Right atrium auricular region (tissue), 2 donors: Measurements from ENCODE around the gene SVIL. TPM values are rescaled to one million over a fixed set of nuclear protein-coding genes. Genes with fewer than 3 reads are reported as not detected.
"Not testable (repeated sequence)": the region's sequence is repeated elsewhere in the genome, so short reads cannot be mapped to it uniquely, and the experiment has no call there.

Source experiments
- DNase-seq: peaks from one replicate; pipeline ENCODE4 v3.0.0-alpha.2; 2019; ENCODE audit warnings: low spot score
- H3K27ac ChIP-seq, 2 donors: fragments of 200-600 bp; sonication (generic); 1 replicate in 1 of 2; 2 replicates in 1 of 2; pipeline ENCODE4 v1.5.1; 2016 to 2019
- H3K27me3 ChIP-seq, 2 donors: fragments of 200-600 bp; sonication (generic); one replicate each; pipeline versions ENCODE4 v1.5.1 to v1.6.0; 2017 to 2019
- H3K36me3 ChIP-seq: fragments of 200-600 bp; sonication (generic); one replicate; pipeline ENCODE4 v1.5.1; 2016
- H3K4me1 ChIP-seq, 2 donors: fragments of 200-600 bp; sonication (generic); one replicate each; pipeline versions ENCODE4 v1.5.1 to v1.6.0; 2017 to 2019
- H3K4me3 ChIP-seq, 2 donors: fragments of 200-600 bp; sonication (generic); 1 replicate in 1 of 2; 2 replicates in 1 of 2; pipeline ENCODE4 v1.5.1; 2017 to 2019; ENCODE audit warnings: mild to moderate bottlenecking in 1 of 2, moderate library complexity in 1 of 2
- H3K9me3 ChIP-seq, 2 donors: fragments of 200-600 bp; sonication (generic); one replicate each; pipeline ENCODE4 v1.5.1; 2019
- CTCF ChIP-seq, 2 donors: fragments of 200-600 bp; sonication (generic); IDR thresholded peaks; one replicate each; pipeline ENCODE4 v1.5.1; 2019; ENCODE audit warnings: antibody characterized with exemption in 2 of 2
- total RNA-seq, 2 donors: library from RNA; depleted of rRNA; stranded (reverse); fragments of >200 nt; gene quantifications; one replicate each; pipeline ENCODE4 v1.1.0, GENCODE V29; 2016

SVIL gene
- total RNA-seq, 2 donors from 2014 or later, result 260 to 340 TPM

- peak; percentile 86 to 88 for TF ChIP-seq CTCF (IDR thresholded peaks at IDR 0.05)
- H3K4me1 ChIP-seq, result peaks cover 0 to 17% of the 10 kb centered on the region in 2 donors
- H3K27ac ChIP-seq, H3K9me3 ChIP-seq, H3K27me3 ChIP-seq, H3K36me3 ChIP-seq, H3K4me3 ChIP-seq: not testable (repeated sequence)
- peak; percentile 87 for DNase-seq
Measured at GRCh38 chr10:29448756-29449592, 185.8 kb downstream of the SVIL start.

- TF ChIP-seq CTCF (IDR thresholded peaks at IDR 0.05), result no peak
- H3K9me3 ChIP-seq, result no peaks in the 10 kb centered on the region
- H3K27ac ChIP-seq, result no peak overlapping the region
- no peaks in the 10 kb centered on the region for H3K27me3 ChIP-seq
- H3K4me3 ChIP-seq, result no peak overlapping the region
- H3K36me3 ChIP-seq, result no peaks in the 10 kb centered on the region
- peaks cover 0 to 17% of the 10 kb centered on the region in 2 donors for H3K4me1 ChIP-seq
- DNase-seq, result no peak
Measured at GRCh38 chr10:29448125-29448524, 186.6 kb downstream of the SVIL start.

DNA sequence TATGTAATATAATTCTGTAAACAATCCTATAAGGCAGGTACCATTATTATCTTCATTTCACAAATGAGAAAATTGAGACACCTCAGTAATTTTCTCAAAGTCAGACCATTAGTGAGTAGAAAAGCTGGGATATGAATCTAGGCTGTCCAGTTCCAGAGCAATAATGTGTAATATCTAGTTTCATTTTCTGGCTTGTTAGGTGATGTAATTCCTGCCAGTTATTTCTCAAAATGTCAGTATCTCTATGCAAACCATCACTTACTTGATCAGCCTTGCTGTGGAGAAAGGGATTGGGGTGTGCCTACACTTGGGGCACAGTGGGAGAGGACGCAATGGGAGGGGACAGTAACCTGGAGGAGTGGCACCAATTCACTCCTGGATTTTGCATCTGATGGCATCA is 188.4 kb downstream of the SVIL start:
- TF ChIP-seq CTCF (IDR thresholded peaks at IDR 0.05), result no peak
- Histone ChIP-seq H3K4me3 (no peak overlapping the region), H3K27ac (no peak overlapping the region), H3K36me3 (no peaks in the 10 kb centered on the region), H3K9me3 (no peaks in the 10 kb centered on the region), H3K27me3 (no peaks in the 10 kb centered on the region), H3K4me1 (peaks cover 0 to 17% of the 10 kb centered on the region in 2 donors)
- DNase-seq, result no peak

DNA sequence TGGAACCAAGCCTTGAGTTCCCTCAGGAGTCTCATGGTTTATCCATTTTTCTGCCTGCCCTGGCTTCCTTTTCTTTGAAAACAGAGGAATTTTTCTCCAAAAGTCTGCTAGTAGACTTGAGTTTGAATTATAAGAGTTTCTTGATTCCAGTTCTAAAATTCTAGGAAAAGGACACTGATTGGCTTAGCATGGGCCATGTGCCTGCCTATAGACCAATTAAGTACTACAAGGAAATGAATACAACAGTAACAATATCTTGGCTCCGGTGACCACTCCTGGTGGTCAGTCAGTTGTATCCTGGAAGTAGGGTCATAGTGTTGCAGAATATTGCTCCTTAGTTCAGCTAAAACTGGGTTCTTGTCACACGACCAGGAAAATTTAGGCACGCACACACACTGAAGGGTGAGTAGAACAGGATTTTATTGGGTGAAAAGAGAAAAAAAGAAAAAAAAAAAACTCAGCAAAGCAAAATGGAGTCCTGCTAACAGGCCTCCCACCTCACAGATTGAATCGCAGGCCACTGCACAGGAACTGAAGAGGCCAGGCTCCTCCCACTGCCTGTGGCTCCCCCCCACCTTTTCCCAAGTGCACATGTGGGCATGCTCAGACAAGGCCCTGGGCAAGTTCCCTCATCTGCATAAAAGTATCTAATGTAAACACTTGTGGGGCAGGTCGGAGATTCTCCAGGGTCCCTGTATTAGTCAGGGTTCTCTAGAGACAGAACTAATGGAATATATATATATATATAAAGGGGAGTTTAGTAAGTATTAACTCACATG is 190.8 kb downstream of the SVIL start:
- Histone ChIP-seq H3K27ac (no peak overlapping the region), H3K4me3 (no peak overlapping the region), H3K36me3 (no peaks in the 10 kb centered on the region), H3K4me1 (peaks cover 0 to 12% of the 10 kb centered on the region in 2 donors), H3K27me3 (no peaks in the 10 kb centered on the region), H3K9me3 (peaks cover 4 to 5% of the 10 kb centered on the region in 2 donors)
- no peak for DNase-seq
- TF ChIP-seq CTCF (IDR thresholded peaks at IDR 0.05), result no peak

GRCh38 chr10:29440981-29441380 is 193.8 kb downstream of the SVIL start:
- Histone ChIP-seq H3K4me3 (no peak overlapping the region), H3K9me3 (peaks cover 10 to 30% of the 10 kb centered on the region in 2 donors), H3K4me1 (no peaks in the 10 kb centered on the region), H3K27me3 (no peaks in the 10 kb centered on the region), H3K27ac (no peak overlapping the region), H3K36me3 (no peaks in the 10 kb centered on the region)
- TF ChIP-seq CTCF (IDR thresholded peaks at IDR 0.05), result no peak
- DNase-seq, result no peak

- peaks cover 10 to 30% of the 10 kb centered on the region in 2 donors for H3K9me3 ChIP-seq
- not testable (repeated sequence) for H3K36me3 ChIP-seq, H3K4me3 ChIP-seq, H3K27me3 ChIP-seq, DNase-seq, H3K27ac ChIP-seq, H3K4me1 ChIP-seq
Measured at GRCh38 chr10:29439005-29439404, 195.8 kb downstream of the SVIL start.
